ENCODE data around the gene BCL2L11.

BCL2L11 gene

DNA sequence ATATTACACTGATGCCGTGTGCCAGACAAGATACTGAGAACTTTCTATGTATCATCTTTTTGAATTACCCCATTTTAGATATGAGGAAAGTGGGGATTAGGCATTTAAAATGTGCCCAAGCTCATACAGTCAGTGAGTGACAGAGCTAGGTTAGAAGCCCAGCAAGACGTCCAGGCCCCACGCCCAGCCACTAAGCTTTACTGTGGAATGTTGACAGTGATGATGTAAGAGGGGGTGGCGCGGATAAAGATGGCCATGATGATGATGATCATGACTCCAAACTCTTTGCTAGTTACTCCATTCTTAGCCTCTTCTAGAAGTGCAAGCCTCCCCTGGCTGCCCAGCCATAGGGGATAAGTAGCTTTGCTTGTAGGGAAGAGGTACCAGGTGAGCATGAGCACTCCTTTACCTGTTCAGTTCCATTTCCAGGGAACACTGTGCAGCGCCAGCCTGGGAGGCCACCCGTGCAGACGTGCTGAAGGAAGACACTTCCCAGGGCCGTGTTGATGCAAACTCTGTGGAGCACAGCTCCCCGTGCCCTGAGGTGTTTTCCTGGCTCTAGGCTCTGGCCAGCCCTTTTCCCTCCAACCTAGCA, 65.5 kb downstream of the BCL2L11 start:
- H3K27ac ChIP-seq: no peak overlapping the region
- no peak for DNase-seq
- no peaks in the 10 kb centered on the region for H3K36me3 ChIP-seq (replicated peaks)
- H3K4me3 ChIP-seq (ENCODE audit: low read depth, low read length): no peak overlapping the region
- TF ChIP-seq, protein P1, sequence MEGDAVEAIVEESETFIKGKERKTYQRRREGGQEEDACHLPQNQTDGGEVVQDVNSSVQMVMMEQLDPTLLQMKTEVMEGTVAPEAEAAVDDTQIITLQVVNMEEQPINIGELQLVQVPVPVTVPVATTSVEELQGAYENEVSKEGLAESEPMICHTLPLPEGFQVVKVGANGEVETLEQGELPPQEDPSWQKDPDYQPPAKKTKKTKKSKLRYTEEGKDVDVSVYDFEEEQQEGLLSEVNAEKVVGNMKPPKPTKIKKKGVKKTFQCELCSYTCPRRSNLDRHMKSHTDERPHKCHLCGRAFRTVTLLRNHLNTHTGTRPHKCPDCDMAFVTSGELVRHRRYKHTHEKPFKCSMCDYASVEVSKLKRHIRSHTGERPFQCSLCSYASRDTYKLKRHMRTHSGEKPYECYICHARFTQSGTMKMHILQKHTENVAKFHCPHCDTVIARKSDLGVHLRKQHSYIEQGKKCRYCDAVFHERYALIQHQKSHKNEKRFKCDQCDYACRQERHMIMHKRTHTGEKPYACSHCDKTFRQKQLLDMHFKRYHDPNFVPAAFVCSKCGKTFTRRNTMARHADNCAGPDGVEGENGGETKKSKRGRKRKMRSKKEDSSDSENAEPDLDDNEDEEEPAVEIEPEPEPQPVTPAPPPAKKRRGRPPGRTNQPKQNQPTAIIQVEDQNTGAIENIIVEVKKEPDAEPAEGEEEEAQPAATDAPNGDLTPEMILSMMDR (IDR thresholded peaks at IDR 0.05; ENCODE audit: low read depth, low read length, missing control alignments): no peak
- in situ Hi-C loops (cut with HindIII; ENCODE audit: low pct_ligation_motif_present, low sequenced_read_pairs): no loop called here
- peaks cover 3% of the 10 kb centered on the region for H3K27me3 ChIP-seq (replicated peaks)

DNA sequence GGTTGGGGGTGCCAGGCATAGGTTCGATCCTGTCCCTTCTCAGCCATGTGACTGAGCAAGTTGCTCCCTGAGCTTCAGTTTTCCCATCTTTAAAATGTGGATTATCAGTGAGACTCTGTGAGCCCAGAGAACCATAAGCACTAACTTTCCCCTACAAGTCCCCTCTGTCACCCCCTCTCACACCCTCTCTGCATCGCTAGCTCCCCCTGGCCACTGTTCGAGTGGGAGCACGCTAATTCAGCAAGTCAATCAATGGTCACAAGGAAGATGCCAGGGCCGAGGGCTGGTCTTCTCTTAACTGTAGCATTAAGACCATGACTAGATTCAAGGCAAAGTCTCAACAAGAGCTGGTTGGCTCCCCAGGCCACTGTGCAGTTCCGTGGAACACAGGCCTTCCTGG, 66.2 kb downstream of the BCL2L11 start:
- Histone ChIP-seq H3K27me3 (replicated peaks) (peaks cover 3% of the 10 kb centered on the region), H3K4me3 (ENCODE audit: low read depth, low read length) (no peak overlapping the region), H3K36me3 (replicated peaks) (no peaks in the 10 kb centered on the region), H3K27ac (no peak overlapping the region)
- in situ Hi-C loops (cut with HindIII; ENCODE audit: low pct_ligation_motif_present, low sequenced_read_pairs): no loop called here
- no peak for DNase-seq
- TF ChIP-seq, protein P1 (IDR thresholded peaks at IDR 0.05; ENCODE audit: low read depth, low read length, missing control alignments): peak; percentile 2

DNA sequence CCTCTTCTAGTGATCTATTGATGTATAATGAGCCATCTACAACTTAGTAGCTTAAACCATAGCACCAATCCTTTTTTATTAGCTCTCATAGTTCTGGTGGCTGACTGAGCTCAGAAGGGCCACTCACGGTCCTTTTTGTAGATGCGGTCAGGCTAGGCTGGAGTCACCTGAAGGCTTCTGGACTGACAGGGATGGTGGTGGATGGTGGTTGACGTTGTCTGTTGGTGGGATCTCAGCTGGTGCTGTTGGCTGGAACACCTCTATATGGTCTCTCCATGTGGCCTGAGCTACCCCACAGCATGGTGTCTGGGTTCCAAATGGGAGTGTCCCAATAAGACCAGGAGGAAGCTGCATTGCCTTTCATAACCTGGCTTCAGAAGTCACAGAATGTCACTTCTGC, 68.0 kb downstream of the BCL2L11 start:
- Histone ChIP-seq H3K27ac (no peak overlapping the region), H3K4me3 (ENCODE audit: low read depth, low read length) (no peak overlapping the region), H3K27me3 (replicated peaks) (no peaks in the 10 kb centered on the region), H3K36me3 (replicated peaks) (no peaks in the 10 kb centered on the region)
- in situ Hi-C loops (cut with HindIII; ENCODE audit: low pct_ligation_motif_present, low sequenced_read_pairs): no loop called here
- TF ChIP-seq, protein P1 (IDR thresholded peaks at IDR 0.05; ENCODE audit: low read depth, low read length, missing control alignments): no peak
- DNase-seq: no peak

DNA sequence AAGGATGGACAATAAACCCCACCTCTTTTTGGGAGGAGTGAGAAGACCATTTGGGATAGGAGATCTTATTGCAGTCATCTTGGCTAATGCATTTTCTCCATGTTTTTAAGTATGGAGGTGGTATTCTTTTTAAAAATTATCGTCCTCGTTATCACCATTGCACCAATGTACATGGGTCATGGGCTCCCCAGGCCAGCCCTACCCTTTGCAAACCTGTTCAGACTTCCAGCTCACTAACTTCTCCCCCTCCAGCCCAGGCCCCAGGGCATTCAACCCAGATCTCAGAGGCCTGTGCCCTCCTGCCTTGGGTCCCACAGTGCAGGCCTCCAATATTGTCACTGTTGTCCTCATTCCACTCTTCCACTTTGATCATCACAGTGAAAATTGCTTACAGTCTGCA, 68.4 kb downstream of the BCL2L11 start:
- H3K27ac ChIP-seq: no peak overlapping the region
- no peaks in the 10 kb centered on the region for H3K27me3 ChIP-seq (replicated peaks)
- H3K4me3 ChIP-seq (ENCODE audit: low read depth, low read length): no peak overlapping the region
- TF ChIP-seq, protein P1 (IDR thresholded peaks at IDR 0.05; ENCODE audit: low read depth, low read length, missing control alignments): no peak
- in situ Hi-C loops (cut with HindIII; ENCODE audit: low pct_ligation_motif_present, low sequenced_read_pairs): no loop called here
- no peak for DNase-seq
- no peaks in the 10 kb centered on the region for H3K36me3 ChIP-seq (replicated peaks)

DNA sequence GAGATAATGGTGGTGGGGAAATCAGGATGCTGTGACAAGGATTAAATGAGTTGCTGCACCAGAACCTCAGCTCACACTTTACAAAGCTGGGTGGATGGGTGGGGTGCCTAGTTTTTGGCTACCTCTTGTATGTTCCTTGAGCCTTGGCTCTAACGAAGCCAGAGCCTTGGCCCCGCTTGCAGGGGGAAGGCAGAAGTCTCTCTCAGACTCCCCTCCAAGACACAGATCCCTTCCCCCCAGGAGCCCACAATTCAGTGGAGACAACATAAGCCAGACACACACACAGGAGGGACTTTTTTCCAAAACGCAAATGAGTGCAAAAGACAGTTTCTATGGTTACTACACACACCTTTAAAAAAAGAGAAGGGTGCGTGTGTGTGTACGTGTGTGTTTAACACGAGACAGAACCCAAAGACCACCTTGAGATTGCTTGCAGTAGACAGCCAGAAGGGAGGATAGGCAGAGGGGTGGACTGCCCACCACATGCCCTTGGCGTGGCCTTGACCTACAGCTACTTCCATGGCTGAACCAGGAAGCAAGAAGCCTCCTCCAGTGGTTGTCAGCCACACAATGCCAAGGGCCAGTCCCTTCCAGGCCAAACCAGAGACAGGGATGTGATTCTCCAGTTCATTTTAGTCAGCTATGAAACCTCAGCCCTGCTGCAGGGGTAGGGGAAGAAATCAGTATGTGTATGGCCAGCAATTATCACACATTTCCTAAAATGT, 70.3 kb downstream of the BCL2L11 start:
- in situ Hi-C loops (cut with HindIII; ENCODE audit: low pct_ligation_motif_present, low sequenced_read_pairs): no loop called here
- H3K36me3 ChIP-seq (replicated peaks): no peaks in the 10 kb centered on the region
- H3K4me3 ChIP-seq (ENCODE audit: low read depth, low read length): no peak overlapping the region
- no peak for DNase-seq
- no peaks in the 10 kb centered on the region for H3K27me3 ChIP-seq (replicated peaks)
- H3K27ac ChIP-seq: no peak overlapping the region
- TF ChIP-seq, protein P1 (IDR thresholded peaks at IDR 0.05; ENCODE audit: low read depth, low read length, missing control alignments): no peak

Data from brain microvascular endothelial cell (primary cell).